Measurements from ENCODE around the gene FAM193A. TPM values are rescaled to one million over a fixed set of nuclear protein-coding genes. Genes with fewer than 3 reads are reported as not detected.

FAM193A gene
- total and polyA plus RNA-seq, 2 experiments from 2014 or later, result 12.0 to 22.9 TPM

DNA sequence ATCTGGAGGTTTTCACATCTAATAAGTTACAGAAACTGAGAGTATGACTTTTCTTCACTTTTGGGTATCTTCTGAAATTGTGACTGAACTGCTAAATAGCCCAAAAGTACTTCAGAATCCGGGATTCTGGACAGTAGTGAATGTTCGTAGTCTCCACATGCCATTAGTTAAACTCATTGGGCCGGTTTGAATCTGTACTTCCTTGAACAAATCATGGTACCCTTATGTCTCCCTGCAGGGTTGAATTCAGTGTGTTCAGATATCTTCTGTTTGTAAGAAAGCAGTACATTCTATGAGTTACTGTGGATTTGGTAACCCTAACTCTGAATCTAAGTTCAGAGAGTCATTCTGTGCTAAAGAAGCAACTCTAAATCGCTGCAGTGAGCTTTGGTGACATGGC, 33.6 kb downstream of the FAM193A start:
- H3K9me3 Mint-ChIP-seq, result no peaks in the 10 kb centered on the region
- H3K27ac ChIP-seq (ENCODE audit: low read depth), result peak overlapping the region; percentile 56; the same call in 1 of the 2 replicates
- H3F3A ChIP-seq (replicated peaks; ENCODE audit: low read depth), result 0 out of 2 replicates have a peak, but pooled peaks cover 7% of the 10 kb centered on the region
- H4K20me1 ChIP-seq (replicated peaks; ENCODE audit: insufficient read depth), result peaks cover 60% of the 10 kb centered on the region
- H3K27ac Mint-ChIP-seq, result no peak overlapping the region
- ATAC-seq (no peak), DNase-seq (ENCODE audit: low spot score) (no peak)
- H3K4me3 ChIP-seq, result no peak overlapping the region
- H3K36me3 ChIP-seq (ENCODE audit: insufficient read depth), result no peaks in the 10 kb centered on the region
- TF ChIP-seq STAT1 (IDR thresholded peaks at IDR 0.05; ENCODE audit: unreplicated experiment), result no peak
- peaks cover 34% of the 10 kb centered on the region for H3K4me1 Mint-ChIP-seq
- H3K36me3 Mint-ChIP-seq (ENCODE audit: low read depth), result peaks cover 7% of the 10 kb centered on the region; the same call in 2 of the 3 replicates
- no peaks in the 10 kb centered on the region for H3K9me2 ChIP-seq (ENCODE audit: insufficient read depth)
- no peak overlapping the region for H3K4me2 ChIP-seq
- H3K4me1 ChIP-seq (ENCODE audit: insufficient read depth), result peaks cover 9% of the 10 kb centered on the region
- no peak overlapping the region for H3K4me3 Mint-ChIP-seq
- H3K27me3 ChIP-seq (ENCODE audit: insufficient read depth), result no peaks in the 10 kb centered on the region
- H3K27me3 Mint-ChIP-seq (ENCODE audit: insufficient read depth, low read depth, poor library complexity), result peaks cover 6% of the 10 kb centered on the region
- no peak overlapping the region for H2AFZ ChIP-seq
- H3K79me2 ChIP-seq (replicated peaks; ENCODE audit: insufficient read depth), result peaks cover 100% of the 10 kb centered on the region

DNA sequence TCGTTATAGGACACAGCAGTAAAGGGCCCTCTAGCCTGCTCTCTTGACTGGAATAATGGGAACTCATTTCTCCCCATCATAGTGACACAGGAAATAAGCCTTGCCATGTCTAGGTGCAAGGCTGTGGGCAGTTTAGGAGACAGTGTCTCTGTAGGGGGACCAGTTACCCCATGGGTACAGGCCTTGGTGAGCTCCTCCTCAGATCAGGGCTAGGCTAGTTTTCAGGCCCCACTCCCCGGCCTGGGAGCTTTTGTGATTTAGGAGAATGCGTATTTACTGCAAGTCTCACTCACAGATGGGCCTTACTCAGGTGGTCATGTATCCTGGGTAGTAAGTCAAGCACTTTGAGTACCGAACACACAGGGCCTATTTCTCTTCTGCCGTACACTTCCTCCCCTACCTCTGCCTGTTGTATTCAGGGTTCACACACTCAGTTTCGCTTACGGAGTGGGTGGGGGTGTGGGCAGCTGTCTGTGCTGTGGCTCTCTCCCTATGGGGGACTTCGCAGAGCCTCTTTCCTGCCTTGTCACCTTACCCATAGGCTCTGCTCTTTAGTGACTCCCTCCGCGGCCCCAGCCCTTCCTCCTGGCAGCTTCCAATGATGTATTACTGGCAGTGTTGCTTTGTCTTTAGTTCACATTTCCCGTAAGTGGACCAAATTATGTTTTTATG, 34.2 kb downstream of the FAM193A start:
- H4K20me1 ChIP-seq (replicated peaks; ENCODE audit: insufficient read depth), result peaks cover 57% of the 10 kb centered on the region
- Mint-ChIP-seq H3K36me3 (ENCODE audit: low read depth) (peaks cover 3% of the 10 kb centered on the region; the same call in 2 of the 3 replicates), H3K4me3 (no peak overlapping the region), H3K4me1 (peaks cover 31% of the 10 kb centered on the region), H3K27me3 (ENCODE audit: insufficient read depth, low read depth, poor library complexity) (peaks cover 6% of the 10 kb centered on the region), H3K27ac (no peak overlapping the region), H3K9me3 (no peaks in the 10 kb centered on the region)
- no peak overlapping the region for H2AFZ ChIP-seq
- 0 out of 2 replicates have a peak overlapping the region, but pooled peaks have one; percentile 15 for H3K4me2 ChIP-seq
- peaks cover 9% of the 10 kb centered on the region for H3K4me1 ChIP-seq (ENCODE audit: insufficient read depth)
- H3K4me3 ChIP-seq, result no peak overlapping the region
- peak overlapping the region; percentile 56; the same call in 1 of the 2 replicates for H3K27ac ChIP-seq (ENCODE audit: low read depth)
- H3K36me3 ChIP-seq (ENCODE audit: insufficient read depth), result no peaks in the 10 kb centered on the region
- no peaks in the 10 kb centered on the region for H3K9me2 ChIP-seq (ENCODE audit: insufficient read depth)
- peak; percentile 58 for ATAC-seq
- no peaks in the 10 kb centered on the region for H3K27me3 ChIP-seq (ENCODE audit: insufficient read depth)
- 0 out of 2 replicates have a peak, but pooled peaks cover 7% of the 10 kb centered on the region for H3F3A ChIP-seq (replicated peaks; ENCODE audit: low read depth)
- peak; percentile 30 for DNase-seq (ENCODE audit: low spot score)
- peaks cover 100% of the 10 kb centered on the region for H3K79me2 ChIP-seq (replicated peaks; ENCODE audit: insufficient read depth)
- TF ChIP-seq, protein P1, sequence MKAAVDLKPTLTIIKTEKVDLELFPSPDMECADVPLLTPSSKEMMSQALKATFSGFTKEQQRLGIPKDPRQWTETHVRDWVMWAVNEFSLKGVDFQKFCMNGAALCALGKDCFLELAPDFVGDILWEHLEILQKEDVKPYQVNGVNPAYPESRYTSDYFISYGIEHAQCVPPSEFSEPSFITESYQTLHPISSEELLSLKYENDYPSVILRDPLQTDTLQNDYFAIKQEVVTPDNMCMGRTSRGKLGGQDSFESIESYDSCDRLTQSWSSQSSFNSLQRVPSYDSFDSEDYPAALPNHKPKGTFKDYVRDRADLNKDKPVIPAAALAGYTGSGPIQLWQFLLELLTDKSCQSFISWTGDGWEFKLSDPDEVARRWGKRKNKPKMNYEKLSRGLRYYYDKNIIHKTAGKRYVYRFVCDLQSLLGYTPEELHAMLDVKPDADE (IDR thresholded peaks at IDR 0.05), result no peak
- TF ChIP-seq JUNB (IDR thresholded peaks at IDR 0.05; ENCODE audit: unreplicated experiment), result no peak
- TF ChIP-seq, protein P2, sequence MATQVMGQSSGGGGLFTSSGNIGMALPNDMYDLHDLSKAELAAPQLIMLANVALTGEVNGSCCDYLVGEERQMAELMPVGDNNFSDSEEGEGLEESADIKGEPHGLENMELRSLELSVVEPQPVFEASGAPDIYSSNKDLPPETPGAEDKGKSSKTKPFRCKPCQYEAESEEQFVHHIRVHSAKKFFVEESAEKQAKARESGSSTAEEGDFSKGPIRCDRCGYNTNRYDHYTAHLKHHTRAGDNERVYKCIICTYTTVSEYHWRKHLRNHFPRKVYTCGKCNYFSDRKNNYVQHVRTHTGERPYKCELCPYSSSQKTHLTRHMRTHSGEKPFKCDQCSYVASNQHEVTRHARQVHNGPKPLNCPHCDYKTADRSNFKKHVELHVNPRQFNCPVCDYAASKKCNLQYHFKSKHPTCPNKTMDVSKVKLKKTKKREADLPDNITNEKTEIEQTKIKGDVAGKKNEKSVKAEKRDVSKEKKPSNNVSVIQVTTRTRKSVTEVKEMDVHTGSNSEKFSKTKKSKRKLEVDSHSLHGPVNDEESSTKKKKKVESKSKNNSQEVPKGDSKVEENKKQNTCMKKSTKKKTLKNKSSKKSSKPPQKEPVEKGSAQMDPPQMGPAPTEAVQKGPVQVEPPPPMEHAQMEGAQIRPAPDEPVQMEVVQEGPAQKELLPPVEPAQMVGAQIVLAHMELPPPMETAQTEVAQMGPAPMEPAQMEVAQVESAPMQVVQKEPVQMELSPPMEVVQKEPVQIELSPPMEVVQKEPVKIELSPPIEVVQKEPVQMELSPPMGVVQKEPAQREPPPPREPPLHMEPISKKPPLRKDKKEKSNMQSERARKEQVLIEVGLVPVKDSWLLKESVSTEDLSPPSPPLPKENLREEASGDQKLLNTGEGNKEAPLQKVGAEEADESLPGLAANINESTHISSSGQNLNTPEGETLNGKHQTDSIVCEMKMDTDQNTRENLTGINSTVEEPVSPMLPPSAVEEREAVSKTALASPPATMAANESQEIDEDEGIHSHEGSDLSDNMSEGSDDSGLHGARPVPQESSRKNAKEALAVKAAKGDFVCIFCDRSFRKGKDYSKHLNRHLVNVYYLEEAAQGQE (IDR thresholded peaks at IDR 0.05; ENCODE audit: unreplicated experiment), result no peak
- no peak for TF ChIP-seq EZH2 (IDR thresholded peaks at IDR 0.05; ENCODE audit: low read depth, unreplicated experiment)
- no peak for TF ChIP-seq ZNF331 (CRISPR knock-in tag; IDR thresholded peaks at IDR 0.05; ENCODE audit: low read depth)
- TF ChIP-seq ZNF114 (CRISPR knock-in tag; IDR thresholded peaks at IDR 0.05), result no peak
- TF ChIP-seq, protein P3, sequence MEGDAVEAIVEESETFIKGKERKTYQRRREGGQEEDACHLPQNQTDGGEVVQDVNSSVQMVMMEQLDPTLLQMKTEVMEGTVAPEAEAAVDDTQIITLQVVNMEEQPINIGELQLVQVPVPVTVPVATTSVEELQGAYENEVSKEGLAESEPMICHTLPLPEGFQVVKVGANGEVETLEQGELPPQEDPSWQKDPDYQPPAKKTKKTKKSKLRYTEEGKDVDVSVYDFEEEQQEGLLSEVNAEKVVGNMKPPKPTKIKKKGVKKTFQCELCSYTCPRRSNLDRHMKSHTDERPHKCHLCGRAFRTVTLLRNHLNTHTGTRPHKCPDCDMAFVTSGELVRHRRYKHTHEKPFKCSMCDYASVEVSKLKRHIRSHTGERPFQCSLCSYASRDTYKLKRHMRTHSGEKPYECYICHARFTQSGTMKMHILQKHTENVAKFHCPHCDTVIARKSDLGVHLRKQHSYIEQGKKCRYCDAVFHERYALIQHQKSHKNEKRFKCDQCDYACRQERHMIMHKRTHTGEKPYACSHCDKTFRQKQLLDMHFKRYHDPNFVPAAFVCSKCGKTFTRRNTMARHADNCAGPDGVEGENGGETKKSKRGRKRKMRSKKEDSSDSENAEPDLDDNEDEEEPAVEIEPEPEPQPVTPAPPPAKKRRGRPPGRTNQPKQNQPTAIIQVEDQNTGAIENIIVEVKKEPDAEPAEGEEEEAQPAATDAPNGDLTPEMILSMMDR (conservative IDR thresholded peaks at IDR 0.05; ENCODE audit: low read depth in 2 of 2), result no peak
- TF ChIP-seq NANOG (IDR thresholded peaks at IDR 0.05; ENCODE audit: borderline replicate concordance), result no peak
- no peak for TF ChIP-seq POLR2AphosphoS5 (IDR thresholded peaks at IDR 0.05; ENCODE audit: low read depth)
